IPS DF 19.7 (cell line): Measurements from ENCODE around the gene UPK3A.
"Not testable (repeated sequence)": the region's sequence is repeated elsewhere in the genome, so short reads cannot be mapped to it uniquely, and the experiment has no call there.

ENCODE experiments used
- DNase-seq: peaks from one replicate; pipeline ENCODE4 v3.0.0-alpha.2; 2013; ENCODE audit warnings: low read depth, low spot score

The UPK3A gene

GRCh38 chr22:45281010-45281409, 3.7 kb upstream of the UPK3A start:
- DNase-seq = no peak

- DNase-seq = no peak
Observed at GRCh38 chr22:45285263-45286058, 712 bp downstream of the UPK3A start.

DNA sequence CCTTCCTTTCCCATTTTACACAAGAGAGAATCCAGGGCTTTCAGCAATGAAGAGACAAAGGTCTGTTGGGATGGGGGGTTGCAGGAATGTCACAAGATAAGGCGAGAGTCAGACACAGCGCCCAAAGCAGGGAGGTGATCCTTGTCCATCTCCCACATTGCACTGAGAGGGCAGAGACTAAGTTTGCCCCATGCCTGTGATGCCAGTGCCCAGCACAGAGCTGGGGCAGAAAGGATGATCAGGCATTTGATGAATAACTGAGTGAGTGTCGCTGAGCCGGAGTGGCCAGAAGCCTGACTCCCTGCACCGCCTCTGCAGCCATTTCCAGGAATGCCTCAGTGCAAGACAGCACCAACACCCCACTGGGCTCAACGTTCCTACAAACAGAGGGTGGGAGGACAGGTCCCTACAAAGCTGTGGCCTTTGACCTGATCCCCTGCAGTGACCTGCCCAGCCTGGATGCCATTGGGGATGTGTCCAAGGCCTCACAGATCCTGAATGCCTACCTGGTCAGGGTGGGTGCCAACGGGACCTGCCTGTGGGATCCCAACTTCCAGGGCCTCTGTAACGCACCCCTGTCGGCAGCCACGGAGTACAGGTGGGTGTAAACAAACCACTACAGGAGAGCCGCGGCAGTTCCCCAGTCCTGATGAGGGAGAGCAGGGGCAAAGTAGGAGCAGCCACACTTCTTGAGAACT, 2.3 kb downstream of the UPK3A start:
- DNase-seq = no peak

DNA sequence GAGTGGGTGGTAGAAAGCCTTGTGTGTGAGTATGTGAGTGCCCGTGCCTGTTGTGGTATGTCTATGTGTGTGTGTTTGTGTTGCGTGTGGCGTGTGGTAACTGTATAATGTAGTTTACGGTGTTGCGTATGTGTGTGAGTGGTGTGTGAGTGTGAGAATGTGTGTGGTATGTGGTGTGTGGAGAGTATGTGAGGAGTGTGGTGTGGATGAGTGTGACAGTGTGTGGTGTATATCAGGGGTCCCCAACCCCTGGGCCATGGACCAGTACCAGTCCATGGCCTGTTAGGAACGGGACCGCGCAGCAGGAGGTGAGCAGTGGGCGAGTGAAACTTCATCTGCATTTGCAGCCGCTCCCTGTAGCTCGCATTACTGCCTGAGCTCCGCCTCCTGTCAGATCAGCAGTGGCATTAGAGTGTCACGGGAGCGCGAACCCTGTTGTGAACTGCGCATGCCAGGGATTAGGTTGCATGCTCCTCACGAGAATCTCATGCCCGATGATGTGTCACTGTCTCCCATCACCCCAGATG, 5.7 kb downstream of the UPK3A start:
- DNase-seq = no peak

GRCh38 chr22:45291061-45291930, 6.5 kb downstream of the UPK3A start:
- DNase-seq = no peak

- no peak for DNase-seq
Observed at GRCh38 chr22:45291931-45292290, 7.2 kb downstream of the UPK3A start.

GRCh38 chr22:45292731-45293442, 8.1 kb downstream of the UPK3A start:
- no peak for DNase-seq

- no peak for DNase-seq
Observed at GRCh38 chr22:45294030-45294429, 9.3 kb downstream of the UPK3A start.

GRCh38 chr22:45295004-45295403, 10.3 kb downstream of the UPK3A start:
- not testable (repeated sequence) for DNase-seq

- DNase-seq = no peak
Observed at GRCh38 chr22:45295492-45295891, 10.7 kb downstream of the UPK3A start.

- no peak for DNase-seq
Observed at GRCh38 chr22:45296628-45297297, 12.0 kb downstream of the UPK3A start.

GRCh38 chr22:45298934-45299505, 14.3 kb downstream of the UPK3A start:
- DNase-seq = no peak

GRCh38 chr22:45302751-45303150, 18.0 kb downstream of the UPK3A start:
- DNase-seq = no peak

- DNase-seq = no peak
Observed at GRCh38 chr22:45303181-45303580, 18.4 kb downstream of the UPK3A start.

GRCh38 chr22:45304971-45305370, 20.2 kb downstream of the UPK3A start:
- no peak for DNase-seq

DNA sequence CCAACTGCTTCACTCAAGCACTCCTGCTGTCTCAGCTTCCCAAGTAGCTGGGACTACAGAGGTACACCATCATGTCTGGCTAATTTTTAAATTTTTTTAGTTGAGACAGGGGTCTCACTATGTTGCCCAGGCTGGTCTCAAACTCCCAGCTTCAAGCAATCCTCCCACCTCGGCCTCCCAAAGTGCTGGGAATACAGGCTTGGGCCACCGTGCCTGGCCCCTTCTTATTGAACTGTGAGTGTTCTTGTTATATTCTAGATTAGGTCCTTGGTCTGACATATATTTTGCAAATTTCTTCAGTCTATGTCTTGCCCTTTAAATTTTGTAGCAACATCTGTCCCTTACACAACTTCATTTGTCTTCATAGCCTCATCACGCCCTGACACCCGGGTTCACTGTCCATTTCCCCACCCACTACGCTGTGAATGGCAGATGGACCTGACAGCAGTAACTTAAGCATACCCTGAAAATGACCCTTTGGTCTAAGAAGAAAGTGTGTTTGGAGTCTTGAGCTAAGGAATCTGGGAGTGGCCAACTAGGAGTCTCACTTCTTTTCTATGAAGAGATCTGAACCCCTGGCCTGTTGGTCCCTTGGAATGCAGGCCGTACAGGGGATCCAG, 20.8 kb downstream of the UPK3A start:
- no peak for DNase-seq

DNA sequence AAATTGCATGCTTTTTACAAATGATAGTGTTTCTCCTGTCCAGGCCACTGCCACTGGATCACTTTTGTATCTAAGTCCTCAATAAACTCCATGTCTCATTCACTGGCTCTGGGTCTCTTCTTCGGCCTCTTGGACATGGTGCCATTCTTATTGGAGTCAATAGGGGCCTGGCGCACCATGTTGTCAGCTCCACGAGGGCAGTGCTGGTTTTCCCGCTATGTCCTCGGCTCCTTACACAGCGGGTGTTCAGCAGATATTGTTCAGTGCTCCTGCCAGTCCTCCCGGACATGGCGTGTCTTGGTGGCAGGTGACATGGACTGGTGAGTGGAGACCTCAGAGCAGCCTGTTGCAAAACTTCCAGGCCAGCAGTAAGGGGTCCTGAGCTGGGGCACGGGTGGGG, 21.4 kb downstream of the UPK3A start:
- DNase-seq = no peak

DNA sequence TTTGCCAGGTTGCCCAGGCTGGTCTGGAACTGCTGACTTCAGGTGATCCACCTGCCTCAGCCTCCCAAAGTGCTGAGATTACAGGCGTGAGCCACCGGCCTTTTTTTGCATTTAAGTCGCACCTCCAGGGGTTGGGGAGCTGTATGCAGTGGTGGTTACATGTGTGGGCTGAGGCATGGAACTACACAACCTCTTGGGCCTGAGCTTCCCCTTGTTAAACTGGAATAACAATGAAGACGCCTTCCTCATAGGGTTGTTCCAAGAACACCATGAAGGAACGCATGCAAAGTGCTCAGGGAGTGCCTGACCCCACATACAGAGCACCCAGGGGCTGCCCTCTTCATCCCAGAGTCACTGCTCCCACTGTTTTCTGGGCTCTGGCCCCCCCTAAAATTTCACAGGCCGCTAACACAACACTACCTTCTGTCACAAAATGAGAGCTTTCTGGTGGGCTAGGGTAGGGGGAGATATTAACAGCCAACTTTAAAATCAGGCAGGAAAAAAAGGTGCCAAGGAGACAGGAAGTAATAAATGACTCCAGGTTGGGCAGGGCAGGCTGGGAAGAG, 23.7 kb downstream of the UPK3A start:
- DNase-seq = no peak

DNA sequence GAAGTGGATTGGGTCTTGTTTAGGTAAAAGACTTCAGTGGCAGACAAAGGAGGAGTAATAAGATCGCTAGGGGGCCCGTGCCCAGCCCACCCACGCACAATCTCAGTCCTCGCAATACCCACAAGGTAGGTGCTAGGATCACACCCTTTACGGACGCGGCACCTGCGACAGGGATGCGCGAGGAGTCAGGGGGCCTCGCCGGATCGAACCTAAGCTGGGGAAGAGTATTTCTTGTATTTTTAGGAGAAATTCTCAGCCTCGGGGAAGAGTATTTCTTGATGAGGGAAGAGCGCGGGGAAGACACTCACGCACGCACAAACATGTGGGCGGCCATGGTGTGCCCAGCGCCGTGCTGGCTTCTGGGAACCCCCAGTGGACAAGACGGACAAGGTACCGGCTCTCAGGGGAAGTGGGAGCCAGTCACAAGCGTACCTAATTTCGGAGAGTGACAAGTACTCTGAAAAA, 24.2 kb downstream of the UPK3A start:
- no peak for DNase-seq
